Jurkat, Clone E6-1 (cell line): ENCODE results near the gene OXGR1.
"Not testable (repeated sequence)": the region's sequence is repeated elsewhere in the genome, so short reads cannot be mapped to it uniquely, and the experiment has no call there.

Experiments
- DNase-seq: peaks from one replicate; pipeline ENCODE4 v3.0.0-alpha.2; 2011; ENCODE audit warnings: low read depth, low spot score
- H3K4me3 ChIP-seq: 2 replicates; pipeline ENCODE4 v1.5.1; 2011; ENCODE audit warnings: mild to moderate bottlenecking, low read length, control low read depth, moderate library complexity

OXGR1 gene

DNA sequence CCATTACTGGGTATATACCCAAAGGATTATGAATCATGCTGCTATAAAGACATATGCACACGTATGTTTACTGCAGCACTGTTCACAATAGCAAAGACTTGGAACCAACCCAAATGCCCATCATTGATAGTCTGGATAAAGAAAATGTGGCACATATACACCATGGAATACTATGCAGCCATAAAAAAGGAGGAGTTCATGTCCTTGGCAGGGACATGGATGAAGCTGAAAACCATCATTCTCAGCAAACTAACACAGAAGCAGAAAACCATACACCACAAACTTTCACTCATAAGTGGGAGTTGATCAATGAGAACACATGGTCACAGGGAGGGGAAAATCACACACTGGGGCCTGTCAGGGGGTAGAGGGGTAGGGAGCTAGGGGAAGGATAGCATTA lies 14.4 kb downstream of the OXGR1 start:
- H3K4me3 ChIP-seq, DNase-seq: not testable (repeated sequence)

DNA sequence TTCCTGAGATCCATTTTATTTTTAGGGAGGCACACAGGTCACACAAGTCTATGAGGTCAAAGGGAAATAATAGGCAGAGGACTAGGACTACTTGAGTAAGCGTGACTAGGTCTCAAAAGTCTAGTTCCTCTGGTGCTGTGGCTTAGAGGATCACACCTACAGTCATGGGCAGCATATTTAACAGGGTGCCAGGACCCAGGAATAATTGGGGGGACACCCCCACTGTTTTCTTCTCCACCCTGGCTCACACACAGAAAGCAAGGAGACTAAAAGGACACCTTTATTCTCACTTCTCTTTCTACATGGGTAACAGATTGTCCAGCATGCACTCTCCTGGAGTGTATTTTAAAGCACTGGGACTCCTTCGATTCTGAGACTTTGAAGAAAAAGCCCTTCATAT lies 26.2 kb downstream of the OXGR1 start:
- H3K4me3 ChIP-seq = no peak overlapping the region
- DNase-seq = no peak

DNA sequence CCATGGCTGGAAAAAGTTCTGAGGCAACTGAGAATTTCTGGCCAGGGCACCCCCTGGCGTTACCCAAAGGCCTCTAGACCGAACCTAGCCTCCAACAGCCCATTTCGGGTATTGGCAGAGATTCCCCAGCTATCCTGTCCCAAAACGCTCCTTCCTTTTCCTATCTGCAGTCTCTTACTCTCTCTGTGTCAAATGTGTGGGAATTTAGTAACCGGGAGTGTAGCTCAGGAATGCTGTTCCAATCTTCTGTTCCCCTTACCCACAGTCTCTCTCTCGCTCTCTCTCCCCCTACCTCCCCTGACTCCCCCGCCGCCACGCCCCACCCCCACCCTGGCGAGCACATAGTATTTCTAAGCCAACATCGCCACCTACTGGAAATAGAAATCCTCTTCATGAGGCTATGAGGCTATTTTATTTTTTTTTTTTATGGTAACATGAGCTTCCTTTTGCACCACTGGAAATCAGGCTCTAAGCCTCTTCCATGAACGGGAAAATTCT lies 27.0 kb downstream of the OXGR1 start:
- no peak overlapping the region for H3K4me3 ChIP-seq

DNA sequence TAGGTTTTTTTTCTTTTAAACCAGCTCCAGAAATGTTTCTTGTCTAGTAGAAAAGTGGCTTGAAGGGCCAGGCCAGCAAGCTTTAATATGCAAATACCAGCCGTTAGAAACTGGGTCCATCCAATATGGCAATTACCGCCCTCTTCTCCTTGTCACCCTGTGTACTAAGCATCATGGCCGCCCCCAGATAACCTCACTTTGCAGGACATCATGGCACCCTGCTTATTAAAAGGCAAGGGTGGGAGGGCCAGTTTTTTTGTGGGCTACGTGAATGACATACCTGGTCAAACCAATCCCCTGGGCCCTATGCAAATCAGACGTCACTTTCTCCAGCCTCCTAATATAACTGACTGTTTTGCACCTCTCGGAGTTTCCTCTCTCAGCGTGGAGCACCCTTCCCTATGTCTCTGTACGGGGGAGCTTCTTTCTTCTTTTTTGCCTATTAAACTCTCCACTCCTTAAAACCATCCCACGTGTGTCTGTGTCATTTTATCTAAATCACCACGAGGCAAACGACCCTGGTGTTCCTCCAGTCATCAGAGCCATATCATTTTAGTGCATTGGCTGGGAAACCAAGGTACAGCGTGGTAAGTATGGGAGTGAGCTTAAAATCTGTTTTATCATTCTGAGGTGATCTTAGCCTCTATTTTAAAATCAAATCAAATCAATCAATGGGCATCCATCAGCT lies 27.7 kb downstream of the OXGR1 start:
- H3K4me3 ChIP-seq = no peak overlapping the region
- DNase-seq = no peak

More for the DNA sequence above, 27.0 kb downstream of the OXGR1 start:
- peak; percentile 31 for DNase-seq

DNA sequence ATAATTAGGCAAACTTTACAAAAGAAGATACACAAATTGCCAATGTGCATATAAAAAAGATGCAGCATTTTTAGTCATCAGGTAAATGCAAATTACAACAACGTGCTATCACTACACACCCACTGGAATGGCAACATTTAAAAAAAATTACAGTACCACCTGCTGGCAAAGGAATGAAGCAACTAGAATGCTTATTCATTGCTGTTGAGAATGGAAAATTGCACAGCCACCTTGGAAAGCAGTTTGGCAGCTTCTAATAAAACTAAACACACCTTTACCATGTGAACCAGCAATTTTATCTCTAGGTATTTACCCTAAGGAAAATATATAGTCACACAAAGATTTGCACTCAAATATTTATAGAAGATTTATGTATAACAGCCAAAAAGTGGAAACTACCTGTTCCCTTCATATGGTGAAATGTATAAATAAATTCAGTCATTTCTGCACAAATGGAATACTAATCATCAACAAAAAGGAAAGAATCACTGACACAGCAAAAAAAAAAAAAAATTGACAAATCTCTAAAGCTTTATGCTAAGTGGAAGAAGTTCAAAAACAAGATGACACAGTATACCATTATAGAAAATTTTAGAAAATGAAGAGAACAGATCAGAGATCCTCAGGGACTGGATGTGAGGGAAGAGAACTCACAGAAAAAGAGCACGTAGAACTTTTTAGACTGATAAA lies 30.3 kb downstream of the OXGR1 start:
- DNase-seq = peak; percentile 6

DNA sequence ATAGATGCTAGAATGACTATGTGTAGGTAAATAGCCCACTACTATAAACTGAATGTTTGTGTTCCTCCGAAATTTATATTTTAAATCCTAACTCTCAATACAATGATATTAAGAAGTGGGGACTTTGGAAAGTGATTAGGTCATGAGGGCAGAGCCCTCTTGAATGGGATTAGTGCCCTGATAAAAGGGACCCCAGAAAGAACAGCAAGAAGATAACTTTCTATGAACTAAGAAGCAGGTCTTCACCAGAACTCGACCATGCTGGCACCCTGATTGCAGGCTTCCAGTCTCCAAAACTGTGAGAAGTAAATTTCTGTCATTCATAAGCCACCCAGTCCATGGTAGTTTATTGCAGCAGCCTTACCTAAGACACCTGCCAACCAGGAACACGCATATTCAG lies 33.9 kb downstream of the OXGR1 start:
- DNase-seq = no peak
- no peak overlapping the region for H3K4me3 ChIP-seq

More for the DNA sequence above, 30.3 kb downstream of the OXGR1 start:
- no peak overlapping the region for H3K4me3 ChIP-seq

DNA sequence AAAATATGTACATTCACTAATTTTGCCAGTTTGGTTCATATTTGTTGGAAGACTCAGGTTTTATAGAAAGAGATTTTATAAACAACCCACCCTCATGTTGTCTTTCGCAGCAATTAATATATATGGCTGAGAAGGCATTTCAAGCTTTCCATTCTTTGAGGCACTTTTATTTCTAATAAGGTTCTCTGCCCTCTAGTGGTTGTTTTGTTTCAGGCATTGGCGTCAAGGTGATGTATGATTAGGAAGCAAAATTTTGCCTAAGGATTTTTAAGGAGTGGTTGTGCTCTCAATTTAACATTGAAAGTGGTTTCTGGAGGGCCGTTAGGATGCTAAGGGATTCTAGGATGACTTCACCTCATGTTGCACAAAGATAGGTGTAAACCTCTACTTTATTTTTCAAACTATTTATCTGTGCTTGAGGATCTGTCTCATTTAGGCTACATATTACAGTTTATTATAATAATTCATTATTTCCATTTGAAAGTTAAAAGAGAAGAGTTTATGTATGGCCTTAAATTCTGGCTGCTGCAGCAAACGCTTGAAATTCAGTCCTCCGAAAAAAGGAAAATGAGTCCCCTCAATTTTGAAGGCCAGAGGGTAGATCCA lies 35.9 kb downstream of the OXGR1 start:
- no peak overlapping the region for H3K4me3 ChIP-seq
- DNase-seq = peak; percentile 17

DNA sequence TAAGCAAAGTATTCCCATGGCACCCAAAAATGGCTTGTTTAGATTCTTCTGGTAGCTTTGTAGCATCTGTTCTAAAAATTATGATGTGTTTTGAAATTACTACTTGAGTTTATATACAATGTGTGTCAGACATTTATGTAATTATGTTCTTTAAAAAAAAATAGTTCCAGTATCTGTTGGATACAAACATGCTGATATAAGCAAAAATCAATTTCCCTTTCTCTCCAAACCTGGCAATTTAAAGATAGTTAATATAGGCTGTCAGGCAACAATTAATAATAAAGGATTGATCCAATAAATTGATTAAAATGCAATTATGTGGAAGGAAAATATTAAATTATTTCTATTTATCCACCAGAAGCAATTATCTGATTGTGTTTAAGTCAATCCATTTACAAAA lies 41.7 kb downstream of the OXGR1 start:
- no peak for DNase-seq
- H3K4me3 ChIP-seq = no peak overlapping the region

DNA sequence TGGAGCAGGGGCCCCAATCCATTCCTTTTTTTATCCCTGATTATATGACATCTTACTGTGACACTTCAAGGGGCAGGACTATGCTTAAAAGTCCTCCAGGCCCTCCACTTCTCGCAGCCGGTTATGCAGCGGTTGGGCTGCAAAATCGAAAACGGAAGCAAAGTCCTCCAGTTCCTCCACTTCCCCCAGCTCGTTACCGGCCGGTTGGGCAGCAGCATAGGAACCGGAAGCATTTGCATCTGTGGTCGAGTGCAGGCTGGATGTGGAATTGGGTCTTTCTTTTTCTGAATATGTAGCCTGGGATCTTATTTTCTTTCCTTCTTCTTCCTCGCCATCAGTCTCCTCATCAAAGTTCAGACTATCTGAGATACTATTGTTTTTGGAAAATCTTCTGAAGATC lies 46.1 kb downstream of the OXGR1 start:
- DNase-seq = no peak

DNA sequence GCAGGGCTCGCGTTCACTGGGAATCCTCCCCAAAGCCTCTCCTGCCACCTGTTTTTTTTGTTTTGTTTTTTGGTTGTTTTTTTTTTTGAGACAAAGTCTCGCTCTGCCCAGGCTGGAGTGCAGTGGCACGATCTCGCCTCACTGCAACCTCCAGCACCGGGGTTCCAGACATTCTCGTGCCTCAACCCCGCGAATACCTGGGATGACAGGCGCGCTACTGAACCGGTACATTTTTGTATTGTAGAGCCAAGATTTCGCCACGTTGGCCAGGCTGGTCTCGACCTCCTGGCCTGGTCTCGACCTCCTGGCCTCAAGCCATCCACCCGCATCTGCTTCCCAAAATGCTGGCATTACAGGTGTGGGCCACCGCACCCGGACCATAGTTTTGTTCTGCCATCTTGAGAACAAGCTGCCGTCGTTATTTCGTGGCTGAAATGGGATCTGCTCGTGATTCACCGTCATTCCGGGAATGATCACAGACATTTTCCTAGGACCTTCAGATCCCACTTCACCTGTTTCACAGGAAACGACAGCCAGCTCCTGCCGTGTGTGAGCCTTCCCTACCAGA lies 46.8 kb downstream of the OXGR1 start:
- no peak for DNase-seq
- H3K4me3 ChIP-seq = no peak overlapping the region

More for the DNA sequence above, 46.1 kb downstream of the OXGR1 start:
- H3K4me3 ChIP-seq = no peak overlapping the region

DNA sequence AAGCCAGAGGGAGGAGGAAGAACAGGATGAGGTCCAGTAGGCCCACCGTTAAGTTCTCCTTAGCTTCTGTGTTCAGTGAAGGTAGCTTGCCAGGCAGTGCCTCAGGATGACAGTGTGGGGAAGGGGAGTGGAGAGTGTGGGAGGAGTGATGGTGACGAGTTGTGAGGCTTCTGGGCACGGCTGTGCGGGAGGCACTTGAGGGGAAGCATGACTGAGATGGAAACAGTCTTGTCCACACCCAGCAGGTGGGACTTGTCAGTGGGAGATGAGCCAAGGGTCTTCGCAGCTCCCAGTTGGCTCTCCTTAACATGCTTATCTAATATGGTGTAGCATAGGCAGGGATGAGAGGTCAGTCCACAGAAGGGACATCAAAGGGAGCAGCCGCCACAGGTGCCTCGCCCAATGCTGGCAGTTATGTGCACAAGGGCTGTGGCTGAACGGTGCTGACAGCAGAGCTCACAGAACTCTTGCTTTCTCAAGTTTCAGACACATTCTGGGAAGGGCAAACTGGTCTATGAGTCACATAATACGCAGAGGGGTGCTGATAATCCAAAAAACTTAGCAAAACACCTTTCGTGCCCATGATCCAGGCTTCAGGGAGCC lies 47.5 kb downstream of the OXGR1 start:
- no peak for DNase-seq
- no peak overlapping the region for H3K4me3 ChIP-seq

DNA sequence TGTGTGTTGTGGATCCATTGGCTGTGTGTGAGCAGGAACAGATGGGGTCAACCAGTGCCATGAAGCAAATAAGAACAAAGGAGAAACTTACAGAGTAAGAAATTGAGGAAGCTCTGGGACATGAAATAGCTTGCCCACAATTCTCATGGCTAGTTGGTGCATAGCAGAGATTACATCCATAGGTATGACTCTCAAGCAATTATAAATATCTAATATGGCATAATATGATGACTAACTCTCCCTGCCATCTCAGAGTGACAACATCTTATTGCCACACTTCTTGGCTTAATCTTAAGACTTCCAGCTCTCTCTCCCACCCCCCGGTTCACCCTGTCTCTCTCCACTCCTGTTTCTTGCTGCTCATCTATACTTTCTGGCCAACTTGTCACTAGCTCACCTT lies 53.3 kb downstream of the OXGR1 start:
- DNase-seq = no peak
- H3K4me3 ChIP-seq = no peak overlapping the region

DNA sequence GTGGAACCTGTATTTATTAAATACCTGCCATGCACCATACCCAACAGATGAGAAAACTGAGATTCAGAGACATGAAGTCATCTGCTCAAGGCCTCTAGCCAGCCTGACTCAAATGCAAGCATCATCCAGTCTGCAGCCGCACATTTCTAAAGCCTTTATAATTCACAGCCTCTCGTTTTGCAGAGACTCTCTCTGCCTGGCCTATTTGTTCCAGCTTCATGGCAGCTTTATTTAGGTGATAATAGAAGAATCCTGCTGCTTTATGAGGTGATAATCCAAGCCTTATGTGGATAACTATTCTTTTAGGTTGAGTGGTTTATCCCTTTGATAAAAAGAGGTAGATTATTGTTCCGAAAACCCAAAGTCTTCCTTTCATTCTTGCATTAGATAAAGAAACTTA lies 58.4 kb downstream of the OXGR1 start:
- H3K4me3 ChIP-seq = no peak overlapping the region
- no peak for DNase-seq
